Transverse colon (tissue), 3 donors: ENCODE results near the gene NOTUM.

Experiments used
- EP300 ChIP-seq: sonication (generic); formaldehyde crosslinking; IDR thresholded peaks from one replicate; pipeline ENCODE4 v1.6.1; 2017; ENCODE audit warnings: antibody characterized with exemption, low read depth
- TF ChIP-seq, protein P1 (sequence below), 5 experiments: fragments of 200-600 bp in 3 of 5; fragments of 450-650 bp in 2 of 5; sonication (generic) in 3 of 5; IDR thresholded peaks; 1 replicate in 2 of 5; 2 replicates in 3 of 5; pipeline ENCODE4 v1.5.1; 2016 to 2017; ENCODE audit warnings: antibody characterized with exemption in 5 of 5, inconsistent platforms in 3 of 5, mild to moderate bottlenecking in 2 of 5, moderate library complexity in 1 of 5

- TF ChIP-seq, protein P1, sequence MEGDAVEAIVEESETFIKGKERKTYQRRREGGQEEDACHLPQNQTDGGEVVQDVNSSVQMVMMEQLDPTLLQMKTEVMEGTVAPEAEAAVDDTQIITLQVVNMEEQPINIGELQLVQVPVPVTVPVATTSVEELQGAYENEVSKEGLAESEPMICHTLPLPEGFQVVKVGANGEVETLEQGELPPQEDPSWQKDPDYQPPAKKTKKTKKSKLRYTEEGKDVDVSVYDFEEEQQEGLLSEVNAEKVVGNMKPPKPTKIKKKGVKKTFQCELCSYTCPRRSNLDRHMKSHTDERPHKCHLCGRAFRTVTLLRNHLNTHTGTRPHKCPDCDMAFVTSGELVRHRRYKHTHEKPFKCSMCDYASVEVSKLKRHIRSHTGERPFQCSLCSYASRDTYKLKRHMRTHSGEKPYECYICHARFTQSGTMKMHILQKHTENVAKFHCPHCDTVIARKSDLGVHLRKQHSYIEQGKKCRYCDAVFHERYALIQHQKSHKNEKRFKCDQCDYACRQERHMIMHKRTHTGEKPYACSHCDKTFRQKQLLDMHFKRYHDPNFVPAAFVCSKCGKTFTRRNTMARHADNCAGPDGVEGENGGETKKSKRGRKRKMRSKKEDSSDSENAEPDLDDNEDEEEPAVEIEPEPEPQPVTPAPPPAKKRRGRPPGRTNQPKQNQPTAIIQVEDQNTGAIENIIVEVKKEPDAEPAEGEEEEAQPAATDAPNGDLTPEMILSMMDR (IDR thresholded peaks at IDR 0.05), result no peak
- no peak for TF ChIP-seq EP300
Measured at GRCh38 chr17:81932333-81932983, 28.5 kb downstream of the NOTUM start.
